Fibroblast of lung (primary cell): ENCODE measurements around the gene ABCB8.

Experiments used
- CTCF ChIP-seq, 2 donors: IDR thresholded peaks in 1 of 2; conservative IDR thresholded peaks in 1 of 2; 1 replicate in 1 of 2; 2 replicates in 1 of 2; pipeline ENCODE4 v1.5.1; 2011 to 2012; ENCODE audit warnings: low read length in 2 of 2, control low read depth in 1 of 2, inconsistent platforms in 1 of 2, low read depth in 1 of 2, mild to moderate bottlenecking in 1 of 2
- EZH2 ChIP-seq: IDR thresholded peaks from 2 replicates; pipeline ENCODE4 v1.5.1; 2012; ENCODE audit warnings: low read length, control low read depth, mild to moderate bottlenecking; ENCODE audit errors: missing control alignments

GRCh38 chr7:150981644-150982043, 46.6 kb upstream of the ABCB8 start:
- TF ChIP-seq CTCF (conservative IDR thresholded peaks at IDR 0.05 in 1 of 2, IDR thresholded peaks at IDR 0.05 in 1 of 2; ENCODE audit: low read depth in 1 of 2, low read length in 2 of 2) (no peak), EZH2 (no peak)
